GM13977 (cell line): ENCODE results near the gene CACNA1C.

ENCODE experiments used
- DNase-seq: peaks from one replicate; pipeline ENCODE4 v3.0.0; 2012; ENCODE audit warnings: low spot score
- CTCF ChIP-seq: IDR thresholded peaks from 2 replicates; pipeline ENCODE4 v1.5.1; 2012; ENCODE audit warnings: mild to moderate bottlenecking, control low read depth; ENCODE audit not compliant: insufficient read depth; ENCODE audit errors: extremely low read depth, missing control alignments
- in situ Hi-C: fragments of 300-500 bp; cut with MboI; formaldehyde crosslinking; loops from one replicate; pipeline ENCODE4 v1.12.0; 2022; ENCODE audit warnings: low sequenced_read_pairs, low pct_unique_long_range_greater_than_20kb, mixed read lengths, inconsistent platforms; ENCODE audit not compliant: unreplicated experiment

CACNA1C gene

GRCh38 chr12:2644683-2645405 is 592.1 kb downstream of the CACNA1C start:
- DNase-seq: no peak
- no peak for TF ChIP-seq CTCF
- in situ Hi-C loops: no loop called here

GRCh38 chr12:2645460-2645859 is 592.7 kb downstream of the CACNA1C start:
- in situ Hi-C loops: no loop called here
- TF ChIP-seq CTCF: no peak
- DNase-seq: no peak

GRCh38 chr12:2646341-2646740 is 593.6 kb downstream of the CACNA1C start:
- no peak for TF ChIP-seq CTCF
- in situ Hi-C loops: no loop called here
- DNase-seq: no peak

- TF ChIP-seq CTCF: no peak
- in situ Hi-C loops: no loop called here
- no peak for DNase-seq
Measured at GRCh38 chr12:2647186-2647585, 594.4 kb downstream of the CACNA1C start.

GRCh38 chr12:2648406-2648805 is 595.6 kb downstream of the CACNA1C start:
- in situ Hi-C loops: no loop called here
- DNase-seq: no peak
- TF ChIP-seq CTCF: no peak

- DNase-seq: no peak
- in situ Hi-C loops: no loop called here
- no peak for TF ChIP-seq CTCF
Measured at GRCh38 chr12:2649201-2650030, 596.6 kb downstream of the CACNA1C start.
